Ishikawa (cell line): ENCODE data around the gene NOX4.

Source experiments
- CEBPB ChIP-seq: IDR thresholded peaks from 2 replicates; pipeline ENCODE4 v1.6.1; 2012
- CREB1 ChIP-seq: IDR thresholded peaks from 2 replicates; pipeline ENCODE4 v1.6.1; 2012; ENCODE audit warnings: low read depth
- EGR1 ChIP-seq: IDR thresholded peaks from 2 replicates; pipeline ENCODE4 v1.6.1; 2012
- EP300 ChIP-seq: IDR thresholded peaks from 2 replicates; pipeline ENCODE4 v1.6.1; 2012; ENCODE audit warnings: borderline replicate concordance
- FOXM1 ChIP-seq: IDR thresholded peaks from 2 replicates; pipeline ENCODE4 v1.6.1; 2012; ENCODE audit warnings: low read depth, borderline replicate concordance
- NFIC ChIP-seq: IDR thresholded peaks from 2 replicates; pipeline ENCODE4 v1.6.1; 2012
- RAD21 ChIP-seq: IDR thresholded peaks from 2 replicates; pipeline ENCODE4 v1.6.1; 2012; ENCODE audit warnings: low read depth
- REST ChIP-seq: IDR thresholded peaks from 2 replicates; pipeline ENCODE4 v1.6.1; 2012; ENCODE audit warnings: low read depth, mild to moderate bottlenecking
- TAF1 ChIP-seq: IDR thresholded peaks from 2 replicates; pipeline ENCODE4 v1.6.1; 2012; ENCODE audit warnings: low read depth, mild to moderate bottlenecking
- TCF12 ChIP-seq: IDR thresholded peaks from 2 replicates; pipeline ENCODE4 v1.6.1; 2012; ENCODE audit warnings: low read depth
- TEAD4 ChIP-seq: IDR thresholded peaks from 2 replicates; pipeline ENCODE4 v1.6.1; 2012
- YY1 ChIP-seq: IDR thresholded peaks from 2 replicates; pipeline ENCODE4 v1.6.1; 2012; ENCODE audit warnings: low read depth
- ZBTB7A ChIP-seq: IDR thresholded peaks from 2 replicates; pipeline ENCODE4 v1.6.1; 2012; ENCODE audit warnings: low read depth
- TF ChIP-seq, protein P1 (sequence below): IDR thresholded peaks from 2 replicates; pipeline ENCODE4 v1.6.1; 2012
- TF ChIP-seq, protein P2 (sequence below): IDR thresholded peaks from 2 replicates; pipeline ENCODE4 v1.6.1; 2012

Gene NOX4

DNA sequence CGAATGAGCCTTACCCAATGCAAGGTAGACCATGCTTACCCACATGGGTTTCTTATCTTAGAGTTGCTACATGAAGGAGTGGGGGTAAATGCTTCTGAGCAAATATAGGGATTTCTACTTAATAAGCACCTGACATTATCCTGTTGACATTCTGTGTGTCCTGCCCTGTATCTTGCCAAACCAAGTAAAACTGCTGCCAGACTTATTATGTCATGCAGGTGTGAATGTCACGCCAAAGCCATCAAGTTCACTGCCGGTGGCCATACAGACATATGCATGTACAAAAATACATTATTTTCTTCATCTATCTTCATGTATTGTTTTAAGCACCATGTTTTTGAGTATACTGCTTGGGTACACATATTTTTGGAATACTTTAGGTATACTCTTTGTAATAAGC, 70.2 kb downstream of the NOX4 start:
- TF ChIP-seq NFIC: no peak
- TF ChIP-seq YY1: no peak
- TF ChIP-seq TEAD4: no peak
- no peak for TF ChIP-seq RAD21
- TF ChIP-seq REST: no peak
- no peak for TF ChIP-seq ZBTB7A
- TF ChIP-seq EP300: no peak
- TF ChIP-seq CREB1: no peak
- no peak for TF ChIP-seq TCF12
- TF ChIP-seq CEBPB: no peak
- no peak for TF ChIP-seq EGR1
- no peak for TF ChIP-seq TAF1
- no peak for TF ChIP-seq FOXM1
- TF ChIP-seq, protein P1, sequence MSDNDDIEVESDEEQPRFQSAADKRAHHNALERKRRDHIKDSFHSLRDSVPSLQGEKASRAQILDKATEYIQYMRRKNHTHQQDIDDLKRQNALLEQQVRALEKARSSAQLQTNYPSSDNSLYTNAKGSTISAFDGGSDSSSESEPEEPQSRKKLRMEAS: no peak
- TF ChIP-seq, protein P2, sequence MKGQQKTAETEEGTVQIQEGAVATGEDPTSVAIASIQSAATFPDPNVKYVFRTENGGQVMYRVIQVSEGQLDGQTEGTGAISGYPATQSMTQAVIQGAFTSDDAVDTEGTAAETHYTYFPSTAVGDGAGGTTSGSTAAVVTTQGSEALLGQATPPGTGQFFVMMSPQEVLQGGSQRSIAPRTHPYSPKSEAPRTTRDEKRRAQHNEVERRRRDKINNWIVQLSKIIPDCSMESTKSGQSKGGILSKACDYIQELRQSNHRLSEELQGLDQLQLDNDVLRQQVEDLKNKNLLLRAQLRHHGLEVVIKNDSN: no peak

DNA sequence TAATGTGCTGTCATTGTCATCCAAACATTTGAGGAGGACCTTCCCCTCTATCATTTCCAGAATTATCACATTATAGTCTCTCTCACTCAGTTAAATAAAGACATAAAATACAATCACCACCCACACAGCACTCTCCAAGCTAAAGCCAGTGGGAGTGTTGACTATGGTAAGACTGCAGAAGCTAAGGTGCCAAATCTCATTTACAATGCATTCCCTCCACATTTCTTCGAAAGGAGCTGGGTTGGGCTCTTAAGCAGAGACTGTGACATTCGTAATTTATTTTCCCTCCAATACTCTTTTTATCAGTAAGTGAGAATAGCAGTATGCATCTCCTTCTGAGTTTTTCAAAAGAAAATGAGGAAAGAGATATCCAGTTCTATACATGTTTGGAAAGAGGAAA, 74.2 kb downstream of the NOX4 start:
- TF ChIP-seq, protein P2: no peak
- no peak for TF ChIP-seq EP300
- TF ChIP-seq REST: no peak
- TF ChIP-seq CEBPB: no peak

DNA sequence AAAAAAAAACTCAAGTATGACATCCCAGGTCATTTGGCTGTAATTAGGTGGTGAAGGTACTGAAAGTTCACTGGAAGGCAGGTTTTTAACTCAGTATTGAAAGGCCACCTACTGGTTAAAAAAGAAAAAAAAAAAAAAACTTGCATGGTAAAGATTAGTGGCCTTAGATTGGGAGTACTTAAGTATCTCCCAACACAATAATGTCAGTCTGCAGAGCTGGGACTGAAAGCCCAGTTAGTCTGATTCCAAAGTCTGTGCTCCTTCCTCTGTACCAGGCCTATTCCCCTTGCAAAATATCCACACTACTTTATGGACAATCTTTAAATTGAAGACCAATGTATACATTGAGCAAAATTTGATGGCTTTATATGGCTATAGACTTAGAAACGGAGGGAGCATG, 85.5 kb downstream of the NOX4 start:
- TF ChIP-seq, protein P2: no peak
- peak; percentile 46; the same call in 1 of the 2 replicates for TF ChIP-seq RAD21

DNA sequence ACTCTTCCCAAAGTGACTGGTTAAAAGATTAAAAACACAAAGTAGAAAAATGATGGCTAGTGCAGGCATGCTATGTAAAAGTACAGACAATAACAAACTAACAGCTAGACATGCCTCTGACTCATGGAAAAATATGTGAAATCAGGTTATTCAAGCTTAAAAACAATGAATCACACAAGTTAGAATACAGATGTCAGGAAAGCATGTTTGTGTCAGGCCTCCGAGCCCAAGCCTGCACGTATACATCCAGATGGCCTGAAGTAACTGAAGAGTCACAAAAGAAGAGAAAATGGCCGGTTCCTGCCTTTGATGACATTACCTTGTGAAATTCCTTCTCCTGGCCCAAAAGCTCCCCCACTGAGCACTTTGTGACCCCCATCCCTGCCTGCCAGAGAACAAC, 110.1 kb downstream of the NOX4 start:
- no peak for TF ChIP-seq CEBPB
- no peak for TF ChIP-seq CREB1
- no peak for TF ChIP-seq FOXM1
- peak; percentile 62 for TF ChIP-seq EP300
- no peak for TF ChIP-seq ZBTB7A
- TF ChIP-seq YY1: 0 out of 2 replicates have a peak, but pooled peaks have one; percentile 32
- TF ChIP-seq TEAD4: peak; percentile 37
- 0 out of 2 replicates have a peak, but pooled peaks have one; percentile 50 for TF ChIP-seq TCF12
- TF ChIP-seq, protein P1: peak; percentile 30; the same call in 1 of the 2 replicates

DNA sequence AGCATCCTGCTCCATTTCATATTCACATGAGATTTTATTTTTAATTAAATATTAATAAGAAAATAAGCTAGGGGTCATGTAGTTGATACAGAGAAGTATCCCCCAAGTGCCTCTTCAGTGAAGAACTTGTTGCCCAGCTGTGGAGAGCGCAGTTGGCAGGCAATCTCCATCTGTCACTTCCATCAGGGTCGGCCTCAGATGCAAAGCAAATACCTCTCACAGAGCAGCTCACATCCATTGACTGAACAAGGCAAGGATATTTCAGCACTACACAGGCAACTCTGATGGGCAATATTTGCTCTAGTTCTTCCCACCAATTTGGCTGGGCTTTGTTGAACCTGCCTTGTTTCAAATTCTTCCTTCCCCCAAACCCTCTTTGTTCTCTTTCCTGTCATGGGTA, 129.4 kb downstream of the NOX4 start:
- no peak for TF ChIP-seq NFIC
- TF ChIP-seq YY1: no peak
- no peak for TF ChIP-seq RAD21
- no peak for TF ChIP-seq EP300
- TF ChIP-seq, protein P2: no peak
- no peak for TF ChIP-seq FOXM1
- TF ChIP-seq, protein P1: no peak
- no peak for TF ChIP-seq TEAD4
- TF ChIP-seq TCF12: no peak
- TF ChIP-seq ZBTB7A: no peak
- no peak for TF ChIP-seq CREB1
- TF ChIP-seq REST: no peak
